H1 (cell line): ENCODE measurements around the gene RASGRP3. TPM values are rescaled to one million over a fixed set of nuclear protein-coding genes. Genes with fewer than 3 reads are reported as not detected.

Experiments
- KDM5A ChIP-seq: fragments of 200-600 bp; IDR thresholded peaks from 2 replicates; pipeline ENCODE4 v1.7.1; 2012; ENCODE audit warnings: mild to moderate bottlenecking, low read length, inconsistent platforms, mixed read lengths
- SIRT6 ChIP-seq: IDR thresholded peaks from one replicate; pipeline ENCODE4 v1.7.1; 2012; ENCODE audit warnings: low read length, inconsistent platforms
- polyA plus RNA-seq, 7 experiments: library from polyadenylated mRNA; depleted of rRNA in 3 of 7; stranded (reverse) in 5 of 7; unstranded in 2 of 7; fragments of >200 nt in 5 of 7; fragments of 200-250 nt in 2 of 7; gene quantifications; 1 replicate in 5 of 7; 2 replicates in 1 of 7; 4 replicates in 1 of 7; pipeline versions ENCODE4 v1.2.1 to v1.2.3, GENCODE V29; 2011 to 2013; ENCODE audit warnings: missing spikeins in 2 of 7, mixed read lengths in 2 of 7
- total RNA-seq: library from RNA; stranded (reverse); fragmentation: NEBNext Ultra II Directional; extraction: Animal tissue kit (Norgen Biotek cat#: 25700); gene quantifications from 2 replicates; pipeline ENCODE4 v1.2.1, GENCODE V29; 2021

RASGRP3 gene
- total and polyA plus RNA-seq, 2 of the 8 experiments (the other 6 are each of a cell fraction or from before 2014, with no cell fraction given) = 0.06 TPM; not detected in 1

- TF ChIP-seq SIRT6 (no peak), KDM5A (no peak)
These were observed 31.5 kb upstream of the RASGRP3 start (continued) for GRCh38 chr2:33444967-33445366.
